Measurements from ENCODE around the gene ELOA. TPM values are rescaled to one million over a fixed set of nuclear protein-coding genes. Genes with fewer than 3 reads are reported as not detected.

ELOA gene
- total and polyA plus RNA-seq, 9 of the 15 experiments (the other 6 are each of a cell fraction or from before 2014, with no cell fraction given), result 31.9 to 98.6 (median 61.3) TPM

GRCh38 chr1:23799570-23800399 is 56.5 kb downstream of the ELOA start (continued):
- TF ChIP-seq, protein P1, sequence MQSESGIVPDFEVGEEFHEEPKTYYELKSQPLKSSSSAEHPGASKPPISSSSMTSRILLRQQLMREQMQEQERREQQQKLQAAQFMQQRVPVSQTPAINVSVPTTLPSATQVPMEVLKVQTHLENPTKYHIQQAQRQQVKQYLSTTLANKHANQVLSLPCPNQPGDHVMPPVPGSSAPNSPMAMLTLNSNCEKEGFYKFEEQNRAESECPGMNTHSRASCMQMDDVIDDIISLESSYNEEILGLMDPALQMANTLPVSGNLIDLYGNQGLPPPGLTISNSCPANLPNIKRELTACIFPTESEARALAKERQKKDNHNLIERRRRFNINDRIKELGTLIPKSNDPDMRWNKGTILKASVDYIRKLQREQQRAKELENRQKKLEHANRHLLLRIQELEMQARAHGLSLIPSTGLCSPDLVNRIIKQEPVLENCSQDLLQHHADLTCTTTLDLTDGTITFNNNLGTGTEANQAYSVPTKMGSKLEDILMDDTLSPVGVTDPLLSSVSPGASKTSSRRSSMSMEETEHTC (IDR thresholded peaks at IDR 0.05), result peak; percentile 55; the same call in 1 of the 2 replicates
- TF ChIP-seq ZNF408 (CRISPR knock-in tag; IDR thresholded peaks at IDR 0.05; ENCODE audit: low read depth) (no peak), TEAD1 (CRISPR knock-in tag; IDR thresholded peaks at IDR 0.05) (peak in 1 of 2 experiments; percentile 78; a peak in 1 of 4 replicates), HSF4 (CRISPR knock-in tag; IDR thresholded peaks at IDR 0.05; ENCODE audit: borderline replicate concordance) (no peak), RBFOX2 (IDR thresholded peaks at IDR 0.05; ENCODE audit: low read depth, low read length) (peak; percentile 66), HDAC1 (IDR thresholded peaks at IDR 0.05) (peak in 1 of 2 experiments; percentile 57; a peak in 1 of 4 replicates), MCM2 (IDR thresholded peaks at IDR 0.05; ENCODE audit: low read depth) (no peak), ZNF311 (CRISPR knock-in tag; IDR thresholded peaks at IDR 0.05) (no peak), POLR2A (conservative IDR thresholded peaks at IDR 0.05) (peak; percentile 77), SP1 (CRISPR knock-in tag; IDR thresholded peaks at IDR 0.05) (no peak; the same call in 1 of the 2 replicates), E2F1 (CRISPR knock-in tag; IDR thresholded peaks at IDR 0.05) (peak; percentile 23; the same call in 1 of the 2 replicates), ZNF280B (CRISPR knock-in tag; IDR thresholded peaks at IDR 0.05) (no peak), LCOR (CRISPR knock-in tag; IDR thresholded peaks at IDR 0.05) (no peak), ZNF253 (CRISPR knock-in tag; conservative IDR thresholded peaks at IDR 0.05) (no peak), NFE2L1 (tag; IDR thresholded peaks at IDR 0.05; ENCODE audit: borderline replicate concordance, low read depth) (no peak), CC2D1A (IDR thresholded peaks at IDR 0.05) (no peak), FOXP1 (CRISPR knock-in tag; IDR thresholded peaks at IDR 0.05) (no peak), PHF20 (IDR thresholded peaks at IDR 0.05; ENCODE audit: partially characterized antibody) (peak; percentile 48), ZFP36 (IDR thresholded peaks at IDR 0.05; ENCODE audit: low read depth, low read length, partially characterized antibody) (no peak), RUNX1 (IDR thresholded peaks at IDR 0.05; ENCODE audit: low read depth) (peak; percentile 19; the same call in 1 of the 2 replicates)
- TF ChIP-seq, protein P2, sequence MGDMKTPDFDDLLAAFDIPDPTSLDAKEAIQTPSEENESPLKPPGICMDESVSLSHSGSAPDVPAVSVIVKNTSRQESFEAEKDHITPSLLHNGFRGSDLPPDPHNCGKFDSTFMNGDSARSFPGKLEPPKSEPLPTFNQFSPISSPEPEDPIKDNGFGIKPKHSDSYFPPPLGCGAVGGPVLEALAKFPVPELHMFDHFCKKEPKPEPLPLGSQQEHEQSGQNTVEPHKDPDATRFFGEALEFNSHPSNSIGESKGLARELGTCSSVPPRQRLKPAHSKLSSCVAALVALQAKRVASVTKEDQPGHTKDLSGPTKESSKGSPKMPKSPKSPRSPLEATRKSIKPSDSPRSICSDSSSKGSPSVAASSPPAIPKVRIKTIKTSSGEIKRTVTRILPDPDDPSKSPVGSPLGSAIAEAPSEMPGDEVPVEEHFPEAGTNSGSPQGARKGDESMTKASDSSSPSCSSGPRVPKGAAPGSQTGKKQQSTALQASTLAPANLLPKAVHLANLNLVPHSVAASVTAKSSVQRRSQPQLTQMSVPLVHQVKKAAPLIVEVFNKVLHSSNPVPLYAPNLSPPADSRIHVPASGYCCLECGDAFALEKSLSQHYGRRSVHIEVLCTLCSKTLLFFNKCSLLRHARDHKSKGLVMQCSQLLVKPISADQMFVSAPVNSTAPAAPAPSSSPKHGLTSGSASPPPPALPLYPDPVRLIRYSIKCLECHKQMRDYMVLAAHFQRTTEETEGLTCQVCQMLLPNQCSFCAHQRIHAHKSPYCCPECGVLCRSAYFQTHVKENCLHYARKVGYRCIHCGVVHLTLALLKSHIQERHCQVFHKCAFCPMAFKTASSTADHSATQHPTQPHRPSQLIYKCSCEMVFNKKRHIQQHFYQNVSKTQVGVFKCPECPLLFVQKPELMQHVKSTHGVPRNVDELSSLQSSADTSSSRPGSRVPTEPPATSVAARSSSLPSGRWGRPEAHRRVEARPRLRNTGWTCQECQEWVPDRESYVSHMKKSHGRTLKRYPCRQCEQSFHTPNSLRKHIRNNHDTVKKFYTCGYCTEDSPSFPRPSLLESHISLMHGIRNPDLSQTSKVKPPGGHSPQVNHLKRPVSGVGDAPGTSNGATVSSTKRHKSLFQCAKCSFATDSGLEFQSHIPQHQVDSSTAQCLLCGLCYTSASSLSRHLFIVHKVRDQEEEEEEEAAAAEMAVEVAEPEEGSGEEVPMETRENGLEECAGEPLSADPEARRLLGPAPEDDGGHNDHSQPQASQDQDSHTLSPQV (IDR thresholded peaks at IDR 0.05), result peak; percentile 86

All from K562 (cell line).